Neuronal stem cell (in vitro differentiated cells): ENCODE data around the gene STK40.

Source experiments
- DNase-seq: peaks from one replicate; pipeline ENCODE4 v3.0.0-alpha.2; 2013; ENCODE audit warnings: low spot score
- H2AFZ ChIP-seq: one replicate; pipeline ENCODE4 v1.6.1; 2013; ENCODE audit warnings: mild to moderate bottlenecking, low read length, inconsistent platforms
- H2AK5ac ChIP-seq: 2 replicates; pipeline ENCODE4 v1.6.1; 2013; ENCODE audit warnings: low read depth, mild to moderate bottlenecking, inconsistent platforms, low read length, moderate library complexity, mixed read lengths
- H2BK120ac ChIP-seq: 2 replicates; pipeline ENCODE4 v1.6.1; 2013; ENCODE audit warnings: low read depth, mild to moderate bottlenecking, inconsistent platforms, low read length, moderate library complexity, mixed read lengths
- H2BK12ac ChIP-seq: one replicate; pipeline ENCODE4 v1.6.1; 2013; ENCODE audit warnings: low read length, inconsistent platforms
- H2BK15ac ChIP-seq: 2 replicates; pipeline ENCODE4 v1.6.1; 2013; ENCODE audit warnings: mild to moderate bottlenecking, low read length, inconsistent platforms, mixed read lengths
- H2BK5ac ChIP-seq: one replicate; pipeline ENCODE4 v1.6.1; 2013; ENCODE audit warnings: inconsistent platforms, mild to moderate bottlenecking, low read length, moderate library complexity
- H3K14ac ChIP-seq: one replicate; pipeline ENCODE4 v1.6.1; 2013; ENCODE audit warnings: low read length, inconsistent platforms
- H3K18ac ChIP-seq: 2 replicates; pipeline ENCODE4 v1.6.1; 2013; ENCODE audit warnings: low read length, inconsistent platforms
- H3K23ac ChIP-seq: 2 replicates; pipeline ENCODE4 v1.6.1; 2013; ENCODE audit warnings: low read depth, mild to moderate bottlenecking, mixed read lengths, low read length, inconsistent platforms; ENCODE audit not compliant: poor library complexity
- H3K27ac ChIP-seq: replicated peaks from 3 replicates; pipeline ENCODE4 v1.5.1; 2013; ENCODE audit warnings: low read length, inconsistent platforms
- H3K27me3 ChIP-seq, 3 experiments: 2 replicates each; pipeline ENCODE4 v1.6.1; 2013; ENCODE audit warnings: low read length in 3 of 3, mild to moderate bottlenecking in 2 of 3, inconsistent platforms in 1 of 3, low read depth in 1 of 3, mixed read lengths in 1 of 3, moderate library complexity in 1 of 3; ENCODE audit not compliant: control insufficient read depth in 3 of 3, insufficient read depth in 3 of 3
- H3K36me3 ChIP-seq, 2 donors: replicated peaks in 1 of 2; 2 replicates each; pipeline ENCODE4 v1.6.1; 2013; ENCODE audit warnings: low read length in 2 of 2; ENCODE audit not compliant: control insufficient read depth in 2 of 2, insufficient read depth in 2 of 2
- H3K4ac ChIP-seq: 2 replicates; pipeline ENCODE4 v1.6.1; 2013; ENCODE audit warnings: inconsistent platforms, mild to moderate bottlenecking, low read length, moderate library complexity
- H3K4me1 ChIP-seq, 2 donors: 1 replicate in 1 of 2; 2 replicates in 1 of 2; pipeline ENCODE4 v1.6.1; 2013; ENCODE audit warnings: low read length in 2 of 2, low read depth in 1 of 2; ENCODE audit not compliant: control insufficient read depth in 2 of 2, insufficient read depth in 1 of 2
- H3K4me2 ChIP-seq: one replicate; pipeline ENCODE4 v1.6.1; 2013; ENCODE audit warnings: mild to moderate bottlenecking, low read length, inconsistent platforms; ENCODE audit not compliant: insufficient read depth, poor library complexity, severe bottlenecking
- H3K4me3 ChIP-seq, 2 donors: 2 replicates each; pipeline ENCODE4 v1.5.1; 2013; ENCODE audit warnings: low read length in 2 of 2, mild to moderate bottlenecking in 2 of 2, inconsistent platforms in 1 of 2, moderate library complexity in 1 of 2
- H3K79me1 ChIP-seq: one replicate; pipeline ENCODE4 v1.6.1; 2013; ENCODE audit warnings: low read depth, mild to moderate bottlenecking, inconsistent platforms, low read length, moderate library complexity
- H3K9ac ChIP-seq: one replicate; pipeline ENCODE4 v1.6.1; 2013; ENCODE audit warnings: mild to moderate bottlenecking, low read depth, low read length, inconsistent platforms; ENCODE audit not compliant: poor library complexity
- H3K9me3 ChIP-seq, 2 donors: replicated peaks in 1 of 2; 2 replicates each; pipeline versions ENCODE3 to v1.6.1; 2013; ENCODE audit warnings: low read length in 2 of 2, mild to moderate bottlenecking in 2 of 2, inconsistent platforms in 1 of 2, low read depth in 1 of 2, mixed read lengths in 1 of 2, moderate library complexity in 1 of 2; ENCODE audit not compliant: control insufficient read depth in 2 of 2, insufficient read depth in 1 of 2
- H4K8ac ChIP-seq: one replicate; pipeline ENCODE4 v1.6.1; 2013; ENCODE audit warnings: low read depth, mild to moderate bottlenecking, inconsistent platforms, low read length, moderate library complexity
- H4K91ac ChIP-seq: one replicate; pipeline ENCODE4 v1.6.1; 2013; ENCODE audit warnings: low read length, low read depth, mild to moderate bottlenecking, inconsistent platforms; ENCODE audit not compliant: poor library complexity
- WGBS, 2 donors: extraction: QIAGEN DNeasy Blood & Tissue Kit; methylation state at CpG; one replicate each; pipeline ENCODE4 v1.1.7; 2013; ENCODE audit warnings: missing lambda C conversion rate in 2 of 2, mixed read lengths in 1 of 2; ENCODE audit not compliant: insufficient read length in 2 of 2, insufficient replicate concordance in 1 of 2; ENCODE audit errors: extremely low coverage in 2 of 2; 5-methylcytosine and 5-hydroxymethylcytosine counted together

STK40 gene

GRCh38 chr1:36398370-36398977 is 12.8 kb upstream of the STK40 start:
- Histone ChIP-seq H2AFZ (peak overlapping the region; percentile 90), H3K79me1 (peaks cover 11% of the 10 kb centered on the region), H3K27me3 (peaks cover 0 to 2% (median 0%) of the 10 kb centered on the region in 3 experiments), H3K9ac (no peak overlapping the region), H3K36me3 (peaks cover 8 to 11% of the 10 kb centered on the region in 2 donors), H3K18ac (no peak overlapping the region), H3K4me1 (peaks cover 5 to 9% of the 10 kb centered on the region in 2 donors), H2BK5ac (no peak overlapping the region), H4K8ac (no peak overlapping the region), H2AK5ac (no peak overlapping the region), H3K9me3 (no peaks in the 10 kb centered on the region), H3K4ac (no peak overlapping the region), H3K4me3 (peak overlapping the region in 1 of 2 donors; percentile 82), H3K27ac (no peak overlapping the region), H3K23ac (no peak overlapping the region), H2BK12ac (no peak overlapping the region), H4K91ac (no peak overlapping the region), H3K14ac (no peak overlapping the region), H2BK120ac (no peak overlapping the region), H3K4me2 (no peak overlapping the region), H2BK15ac (no peak overlapping the region)
- no CpG with 5 or more reads among the region's 7 CpGs for WGBS, 2 donors
- no peak for DNase-seq

GRCh38 chr1:36397378-36398230 is 11.9 kb upstream of the STK40 start, which contains the start of gene LSM10:
TSS of gene LSM10 (minus strand) at chr1:36397908. CDS start at chr1:36394129, 3,779 bp downstream.
- H3K4ac ChIP-seq, result no peak within 1 kb of the TSS
- no peak within 1 kb of the TSS for H4K8ac ChIP-seq
- WGBS, 2 donors, result no CpG with 5 or more reads among the region's 60 CpGs

GRCh38 chr1:36397083-36397377 is 11.3 kb upstream of the STK40 start:
- peak overlapping the region; percentile 63 for H2BK15ac ChIP-seq
- peak overlapping the region; percentile 82 to 92 for H3K4me3 ChIP-seq
- no peaks in the 10 kb centered on the region for H3K9me3 ChIP-seq
- H2BK12ac ChIP-seq, result peak overlapping the region; percentile 30
- H2AFZ ChIP-seq, result peak overlapping the region; percentile 90
- H3K4ac ChIP-seq, result no peak overlapping the region
- peaks cover 16 to 24% of the 10 kb centered on the region in 2 donors for H3K36me3 ChIP-seq
- peak overlapping the region; percentile 100 for H3K23ac ChIP-seq
- no peak overlapping the region for H2BK120ac ChIP-seq
- no peak for DNase-seq
- peak overlapping the region; percentile 84 for H3K18ac ChIP-seq
- H3K4me1 ChIP-seq, result peaks cover 5 to 9% of the 10 kb centered on the region in 2 donors
- peak overlapping the region; percentile 95 for H3K4me2 ChIP-seq
- peak overlapping the region; percentile 58 for H3K27ac ChIP-seq
- peaks cover 11% of the 10 kb centered on the region for H3K79me1 ChIP-seq
- H4K91ac ChIP-seq, result no peak overlapping the region
- peak overlapping the region; percentile 84 for H3K14ac ChIP-seq
- peak overlapping the region; percentile 19 for H2BK5ac ChIP-seq
- no peak overlapping the region for H4K8ac ChIP-seq
- H2AK5ac ChIP-seq, result peak overlapping the region; percentile 86
- peak overlapping the region; percentile 94 for H3K9ac ChIP-seq
- H3K27me3 ChIP-seq, result peaks cover 0 to 2% (median 0%) of the 10 kb centered on the region in 3 experiments
- WGBS, 2 donors, result no CpG with 5 or more reads among the region's 5 CpGs

More at GRCh38 chr1:36397378-36398230, 11.9 kb upstream of the STK40 start, which contains the start of gene LSM10:
- Histone ChIP-seq H2BK120ac (no peak within 1 kb of the TSS), H3K36me3 (peaks cover 13 to 19% of the 10 kb centered on the region in 2 donors), H2BK5ac (peak within 1 kb of the TSS; percentile 19), H2BK15ac (peak within 1 kb of the TSS; percentile 63), H3K27ac (peak within 1 kb of the TSS; percentile 58), H2AK5ac (peak within 1 kb of the TSS; percentile 86), H3K14ac (peak within 1 kb of the TSS; percentile 84), H4K91ac (no peak within 1 kb of the TSS), H3K23ac (peak within 1 kb of the TSS; percentile 100), H3K9me3 (no peaks in the 10 kb centered on the region), H2AFZ (peak within 1 kb of the TSS; percentile 90), H3K4me3 (peak within 1 kb of the TSS; percentile 82 to 92), H3K9ac (peak within 1 kb of the TSS; percentile 94), H3K4me2 (peak within 1 kb of the TSS; percentile 95), H3K18ac (peak within 1 kb of the TSS; percentile 95), H2BK12ac (peak within 1 kb of the TSS; percentile 30), H3K27me3 (peaks cover 0 to 2% (median 0%) of the 10 kb centered on the region in 3 experiments), H3K4me1 (peaks cover 5 to 9% of the 10 kb centered on the region in 2 donors), H3K79me1 (peaks cover 11% of the 10 kb centered on the region)
- peak; percentile 93 for DNase-seq

- H3K9ac ChIP-seq, result no peak overlapping the region
- H3K4me3 ChIP-seq, result peak overlapping the region in 1 of 2 donors; percentile 82
Measured at GRCh38 chr1:36396359-36396758, 10.6 kb upstream of the STK40 start.

More at GRCh38 chr1:36396359-36396758, 10.6 kb upstream of the STK40 start:
- no peak for DNase-seq
- Histone ChIP-seq H3K79me1 (peaks cover 6% of the 10 kb centered on the region), H3K4me1 (peaks cover 5% of the 10 kb centered on the region in 2 donors), H3K36me3 (peaks cover 19 to 30% of the 10 kb centered on the region in 2 donors), H4K8ac (no peak overlapping the region), H2AFZ (no peak overlapping the region), H2BK12ac (no peak overlapping the region), H3K27ac (no peak overlapping the region), H3K18ac (no peak overlapping the region), H3K23ac (no peak overlapping the region), H3K4me2 (no peak overlapping the region), H3K4ac (no peak overlapping the region), H3K9me3 (no peaks in the 10 kb centered on the region), H2BK5ac (no peak overlapping the region), H3K27me3 (peaks cover 0 to 2% (median 0%) of the 10 kb centered on the region in 3 experiments), H4K91ac (no peak overlapping the region), H3K14ac (peak overlapping the region; percentile 25), H2BK15ac (no peak overlapping the region), H2AK5ac (no peak overlapping the region), H2BK120ac (no peak overlapping the region)
- WGBS, 2 donors, result no CpG with 5 or more reads among the region's 6 CpGs
